AG04450 (cell line): ENCODE measurements around the gene FGF13. TPM values are rescaled to one million over a fixed set of nuclear protein-coding genes. Genes with fewer than 3 reads are reported as not detected.

Experiments used
- CTCF ChIA-PET: fragments of 300-600, 350-600 bp; formaldehyde crosslinking; extraction: SDS; loops from one replicate; lab custom pipeline; 2022; ENCODE audit warnings: antibody characterized with exemption, inconsistent platforms; lab: Charles Lee
- POLR2A ChIA-PET: fragments of 350-600 bp; formaldehyde crosslinking; extraction: SDS; loops from one replicate; lab custom pipeline; 2021; ENCODE audit warnings: antibody characterized with exemption, inconsistent platforms; lab: Yijun Ruan, JAX
- DNase-seq: peaks from one replicate; pipeline ENCODE4 v3.0.0-alpha.2; 2011; ENCODE audit warnings: low read depth, low spot score
- H3K27ac ChIP-seq: one replicate; pipeline ENCODE4 v1.5.1; 2012; ENCODE audit warnings: low read depth, low read length, control low read depth
- H3K27me3 ChIP-seq: one replicate; pipeline ENCODE4 v1.6.0; 2012; ENCODE audit warnings: low read length; ENCODE audit not compliant: control insufficient read depth, insufficient read depth
- H3K4me3 ChIP-seq: 2 replicates; pipeline ENCODE4 v1.5.1; 2011; ENCODE audit warnings: mild to moderate bottlenecking, low read depth, low read length, control low read depth
- H3K9me3 ChIP-seq: 2 replicates; pipeline ENCODE4 v1.5.1; 2012; ENCODE audit warnings: low read length; ENCODE audit not compliant: control insufficient read depth, insufficient read depth
- CTCF ChIP-seq: IDR thresholded peaks from 2 replicates; pipeline ENCODE4 v1.5.1; 2011; ENCODE audit warnings: low read depth, low read length, control low read depth, inconsistent platforms
- polyA plus RNA-seq: library from polyadenylated mRNA; depleted of rRNA; stranded (reverse); fragments of >200 nt; gene quantifications from 2 replicates; pipeline ENCODE4 v1.2.3, GENCODE V29; 2011

FGF13 gene
- polyA plus RNA-seq, 1 experiment, result 0.15 TPM

GRCh38 chrX:138704596-138704995 is 6.9 kb downstream of the FGF13 start:
- Histone ChIP-seq H3K4me3 (no peak overlapping the region), H3K9me3 (no peaks in the 10 kb centered on the region), H3K27me3 (no peaks in the 10 kb centered on the region), H3K27ac (no peak overlapping the region)
- TF ChIP-seq CTCF, result no peak
- DNase-seq, result no peak
- POLR2A ChIA-PET, result no interaction called here
- CTCF ChIA-PET, result no interaction called here

GRCh38 chrX:138704101-138704500 is 7.4 kb downstream of the FGF13 start:
- Histone ChIP-seq H3K4me3 (no peak overlapping the region), H3K27ac (no peak overlapping the region), H3K9me3 (no peaks in the 10 kb centered on the region), H3K27me3 (no peaks in the 10 kb centered on the region)
- no peak for TF ChIP-seq CTCF
- DNase-seq, result no peak
- ChIA-PET POLR2A (no interaction called here), CTCF (no interaction called here)

GRCh38 chrX:138692591-138692990 is 18.9 kb downstream of the FGF13 start:
- Histone ChIP-seq H3K27me3 (no peaks in the 10 kb centered on the region), H3K9me3 (no peaks in the 10 kb centered on the region), H3K27ac (no peak overlapping the region), H3K4me3 (no peak overlapping the region)
- no peak for TF ChIP-seq CTCF
- ChIA-PET POLR2A (no interaction called here), CTCF (no interaction called here)
- no peak for DNase-seq

GRCh38 chrX:138691186-138691585 is 20.3 kb downstream of the FGF13 start:
- CTCF ChIA-PET, result no interaction called here

GRCh38 chrX:138690591-138690990 is 20.9 kb downstream of the FGF13 start:
- Histone ChIP-seq H3K9me3 (no peaks in the 10 kb centered on the region), H3K27me3 (no peaks in the 10 kb centered on the region), H3K4me3 (no peak overlapping the region), H3K27ac (no peak overlapping the region)
- DNase-seq, result no peak
- TF ChIP-seq CTCF, result no peak
- ChIA-PET POLR2A (no interaction called here), CTCF (no interaction called here)

More at GRCh38 chrX:138691186-138691585, 20.3 kb downstream of the FGF13 start:
- Histone ChIP-seq H3K4me3 (no peak overlapping the region), H3K27ac (no peak overlapping the region), H3K9me3 (no peaks in the 10 kb centered on the region), H3K27me3 (no peaks in the 10 kb centered on the region)
- no peak for DNase-seq
- POLR2A ChIA-PET, result no interaction called here
- TF ChIP-seq CTCF, result no peak
